DMS114 treated with DMSO at 0.1 percent for 48 hours (cell line): Measurements from ENCODE around the gene CTNNA1.

ENCODE experiments used
- DNase-seq: peaks from one replicate; lab custom pipeline; 2025; ENCODE audit not compliant: unreplicated experiment; lab: John Stamatoyannopoulos, UW

CTNNA1 gene

DNA sequence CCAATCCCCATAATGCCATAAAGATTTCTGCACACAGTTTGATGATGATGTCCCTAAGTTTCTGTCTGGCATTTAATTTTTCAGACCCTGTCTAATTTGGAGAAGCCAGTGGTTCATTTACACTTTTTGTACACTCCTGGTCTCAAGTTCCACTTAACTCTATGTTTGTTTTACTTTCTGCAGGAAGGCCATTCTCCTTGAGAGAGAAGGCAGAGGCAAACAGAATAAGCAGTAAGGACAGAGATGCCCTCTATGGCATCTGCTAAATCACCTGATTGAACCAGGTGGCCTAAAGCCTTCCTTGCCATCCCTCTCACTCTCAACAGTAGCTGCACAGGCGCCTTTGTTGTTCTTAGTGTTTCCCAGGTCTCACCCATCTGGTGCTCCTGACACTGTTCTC is 208.0 kb downstream of the CTNNA1 start:
- DNase-seq = no peak

DNA sequence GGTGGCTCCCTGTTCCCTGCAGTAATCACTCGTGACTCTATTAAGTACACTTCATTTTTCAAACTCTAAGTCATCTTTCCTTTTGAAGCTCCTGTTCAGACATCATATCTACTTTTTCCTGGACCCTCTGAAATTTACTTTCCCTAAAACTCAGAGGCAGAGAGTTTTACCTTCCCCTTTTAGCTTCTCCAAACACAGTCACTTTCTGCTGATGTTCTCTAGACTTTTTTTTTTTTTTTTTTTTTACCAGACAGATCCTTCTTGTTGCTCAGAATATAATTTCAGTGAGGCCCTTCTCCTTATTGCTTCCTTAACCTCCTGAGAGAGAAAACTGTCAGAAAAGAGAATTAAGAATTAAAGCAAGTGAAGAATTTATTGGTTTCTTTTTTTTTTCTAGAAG is 208.5 kb downstream of the CTNNA1 start:
- no peak for DNase-seq

DNA sequence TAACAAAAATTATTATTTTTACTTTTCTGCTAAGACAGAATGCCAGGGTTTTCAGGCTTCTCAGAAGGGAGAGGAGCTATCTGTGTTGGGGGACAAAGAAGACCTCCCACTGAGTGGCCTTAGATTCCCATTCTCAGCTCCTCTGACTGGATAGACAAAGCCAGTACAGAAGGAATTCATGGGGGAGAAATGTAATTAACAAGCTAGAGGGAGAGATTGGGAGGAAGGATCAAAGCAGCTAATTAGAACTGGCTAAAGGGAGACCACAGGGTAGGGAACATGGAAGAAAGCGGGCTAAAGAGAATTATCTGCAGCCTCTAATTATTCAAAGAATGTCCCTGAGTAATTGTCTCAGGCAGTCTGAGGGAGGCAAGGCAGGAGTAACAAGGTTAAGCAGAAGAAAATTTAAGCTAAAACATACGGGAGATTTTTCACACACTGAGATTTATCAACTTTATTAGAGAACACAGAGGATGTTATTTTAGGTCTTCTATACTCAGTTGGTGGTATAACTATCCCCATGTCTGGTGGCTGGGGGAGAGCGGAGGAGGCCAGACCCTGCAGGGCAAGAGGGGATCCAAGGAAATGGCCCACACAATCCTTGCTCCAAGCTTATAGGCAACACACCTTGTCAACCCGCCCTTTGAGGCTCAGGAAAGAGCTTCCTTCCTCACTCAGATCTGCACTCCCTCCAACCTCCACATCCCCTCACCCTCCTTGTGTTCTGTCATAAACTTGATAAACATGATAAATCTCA is 209.6 kb downstream of the CTNNA1 start:
- DNase-seq = no peak

DNA sequence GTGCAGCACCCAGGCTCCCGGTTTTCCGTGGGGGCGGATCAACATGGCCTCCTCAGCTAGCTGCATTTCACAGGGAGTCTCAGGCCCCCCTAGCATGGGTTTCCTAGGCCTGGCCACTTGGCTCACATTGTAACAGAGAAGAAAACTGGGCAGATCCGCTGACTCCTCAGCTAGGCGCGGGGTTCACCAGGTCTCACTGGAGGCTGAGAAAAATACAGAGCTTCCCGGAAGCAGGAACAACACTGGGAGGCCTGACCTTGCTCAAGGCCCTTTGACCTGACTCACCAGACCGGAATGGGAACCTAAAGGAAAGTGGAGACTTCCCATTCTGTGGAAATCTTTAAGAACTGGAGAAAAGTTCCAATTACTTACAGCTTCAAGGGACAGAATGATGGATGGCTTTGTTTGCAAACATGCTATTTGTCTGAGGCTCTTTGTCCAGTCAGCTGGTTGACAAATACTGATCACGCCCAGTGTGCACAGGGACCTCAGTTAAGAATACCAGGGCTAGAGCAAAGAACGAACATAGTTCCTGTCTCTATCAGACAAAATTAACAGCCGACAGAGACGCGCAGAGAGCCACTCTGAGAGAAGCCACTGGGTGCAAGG is 210.6 kb downstream of the CTNNA1 start:
- no peak for DNase-seq

DNA sequence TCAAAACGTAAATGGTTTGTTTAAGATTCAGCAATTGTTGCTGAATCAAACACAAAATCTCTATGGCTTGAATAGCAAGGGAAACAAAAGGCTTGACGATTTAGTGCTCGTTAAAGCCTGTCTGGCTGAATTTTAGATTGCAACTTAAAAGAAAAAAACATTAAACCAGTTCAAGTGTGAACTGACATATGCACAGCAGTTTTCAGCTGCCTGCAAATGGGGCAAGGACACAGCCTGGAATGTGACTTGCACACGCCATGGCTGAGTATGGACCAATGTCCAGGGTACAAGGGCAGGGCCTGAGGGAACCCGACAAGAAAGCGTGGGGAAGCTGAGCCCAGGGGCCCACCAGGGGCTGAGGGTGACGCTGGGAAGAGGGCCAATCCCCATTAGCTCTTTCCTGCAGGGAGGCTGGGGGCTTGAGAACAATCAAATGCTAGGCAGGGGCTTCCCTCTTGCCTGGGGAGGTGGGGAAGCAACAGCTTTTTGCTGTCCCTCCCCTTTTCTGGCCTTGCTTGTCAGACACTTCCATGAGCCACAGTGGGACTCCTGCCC is 211.5 kb downstream of the CTNNA1 start:
- no peak for DNase-seq

DNA sequence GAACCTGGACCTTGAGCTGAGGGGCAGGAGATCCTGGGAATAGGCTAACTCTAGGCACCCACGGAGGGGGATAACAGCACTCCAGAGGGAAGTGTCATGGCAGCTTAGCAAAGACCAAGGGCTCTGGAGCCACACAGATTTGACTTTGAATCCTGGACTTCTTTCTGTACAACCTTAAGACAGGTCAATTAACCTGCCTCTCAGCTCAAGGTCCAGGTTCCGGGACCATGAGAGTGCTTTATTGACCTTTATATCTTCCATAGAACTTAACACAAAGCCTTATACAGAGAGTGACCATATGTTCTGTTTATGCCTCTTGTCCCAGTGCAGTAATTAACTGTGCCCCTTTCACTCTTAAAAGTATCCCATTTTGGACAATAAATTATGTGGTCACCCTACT is 212.4 kb downstream of the CTNNA1 start:
- DNase-seq = no peak

DNA sequence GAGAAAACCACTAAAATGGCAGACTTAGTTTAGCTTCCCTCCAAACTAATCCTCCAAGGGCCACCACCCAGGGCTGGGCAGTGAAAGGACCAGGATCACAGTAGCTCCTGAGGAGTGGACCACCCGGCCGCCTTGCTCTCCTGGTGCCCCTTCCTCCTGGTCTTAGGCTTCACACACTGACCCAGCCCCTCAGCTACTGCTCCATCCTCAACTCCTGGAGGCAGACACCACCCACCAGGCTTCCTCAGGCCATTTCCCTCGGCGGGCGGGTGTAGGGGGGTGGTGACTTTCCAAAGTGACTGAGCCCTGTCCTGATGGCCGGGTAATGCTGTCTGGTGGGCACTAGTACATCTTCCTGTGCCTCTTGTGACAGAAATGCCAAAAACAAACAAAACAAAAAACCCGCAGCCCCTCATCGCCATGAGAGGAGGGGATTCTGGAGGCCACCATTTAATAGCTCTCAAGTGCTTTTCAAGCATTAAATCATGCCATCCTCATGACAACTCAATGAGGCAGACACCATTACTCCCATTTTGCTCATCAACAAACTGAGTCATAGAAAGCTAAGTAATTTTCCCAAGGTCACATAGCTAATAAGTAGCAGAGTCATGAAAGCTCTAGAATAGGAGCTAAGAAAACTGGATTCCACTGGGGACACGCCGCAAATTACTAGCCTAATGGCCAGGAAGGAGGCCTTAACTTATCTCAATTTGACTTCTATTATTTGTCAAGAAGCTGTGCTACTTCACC is 213.2 kb downstream of the CTNNA1 start:
- no peak for DNase-seq

DNA sequence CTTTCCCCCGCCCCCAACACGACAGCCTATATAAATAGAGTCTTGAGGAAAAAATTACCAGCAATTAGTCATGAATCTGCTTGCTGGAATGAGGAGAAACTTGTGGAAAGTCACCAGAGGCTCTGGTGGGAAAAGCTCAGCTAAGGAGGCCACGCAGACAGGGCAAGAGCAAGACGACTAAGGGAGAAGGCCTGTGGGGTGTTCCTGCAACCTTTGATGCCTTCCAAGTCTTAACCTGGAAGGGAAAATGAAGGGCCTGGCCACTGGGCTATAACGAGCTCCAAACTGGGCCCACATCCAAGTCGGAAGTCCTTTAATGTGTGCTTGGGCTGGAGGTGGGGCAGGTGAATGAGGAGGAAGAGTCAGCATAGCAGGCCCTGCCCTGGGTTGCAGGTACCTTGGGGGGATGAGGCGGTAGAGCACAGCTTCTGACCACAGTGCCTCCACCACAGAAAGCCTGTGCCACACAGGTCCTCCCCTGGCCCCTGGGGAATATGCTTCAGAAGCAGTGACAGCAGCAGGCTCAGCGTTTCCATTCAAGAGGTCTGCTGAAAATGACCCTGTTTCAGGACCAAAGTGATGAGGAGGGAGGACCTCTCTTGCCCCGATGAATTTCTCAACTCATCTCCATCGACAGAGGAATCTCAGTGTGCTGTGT is 214.7 kb downstream of the CTNNA1 start:
- DNase-seq = no peak

DNA sequence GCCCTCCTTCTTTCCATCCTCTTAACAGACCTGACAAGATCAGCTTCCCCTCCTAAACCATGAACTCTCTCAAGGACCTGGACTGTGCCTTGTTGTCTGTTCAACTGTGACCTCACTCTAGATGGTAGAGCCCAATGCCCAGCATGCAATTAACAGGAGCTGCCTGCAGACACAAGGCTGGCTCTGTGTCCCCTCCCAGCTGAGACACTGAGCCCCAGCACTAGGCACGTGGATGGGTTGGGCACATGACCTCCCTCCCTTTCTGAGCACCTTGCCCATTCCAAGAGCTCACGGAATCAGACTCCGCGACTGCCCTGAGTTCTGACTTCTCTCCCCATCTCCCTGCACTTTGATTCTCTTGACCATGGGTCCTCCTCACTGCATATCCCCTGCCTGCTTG is 215.4 kb downstream of the CTNNA1 start:
- no peak for DNase-seq

DNA sequence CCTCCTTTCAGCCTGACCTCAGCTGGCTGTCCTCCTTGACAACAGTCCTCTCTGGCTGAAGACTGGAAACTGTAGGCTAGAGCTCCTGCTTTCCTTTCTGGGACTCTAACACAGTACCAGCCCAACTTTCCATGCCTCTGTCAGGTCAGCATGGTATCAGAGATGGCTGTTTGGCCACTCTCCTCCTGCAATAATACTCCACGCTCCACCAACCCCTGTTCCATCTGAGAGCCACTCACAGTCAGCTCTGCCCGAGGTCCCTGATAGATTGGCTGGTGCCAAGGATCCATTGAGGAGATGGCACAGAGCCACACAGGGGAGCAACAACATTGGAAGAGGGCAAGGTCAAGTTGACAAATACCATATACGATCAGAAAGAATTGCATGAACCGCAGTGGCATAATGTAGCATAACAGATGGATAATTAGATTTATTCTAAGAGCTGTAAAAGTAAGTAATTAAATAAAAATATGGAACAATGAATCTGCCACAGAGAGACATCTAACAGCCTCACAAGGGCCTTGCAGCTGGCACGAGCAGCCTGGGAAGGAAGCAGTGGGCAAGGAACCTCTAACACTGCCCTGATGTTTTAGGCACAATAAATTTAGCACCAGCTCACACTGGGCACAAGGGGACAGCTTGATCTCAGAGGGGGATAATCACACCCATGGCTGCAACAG is 216.2 kb downstream of the CTNNA1 start:
- no peak for DNase-seq

DNA sequence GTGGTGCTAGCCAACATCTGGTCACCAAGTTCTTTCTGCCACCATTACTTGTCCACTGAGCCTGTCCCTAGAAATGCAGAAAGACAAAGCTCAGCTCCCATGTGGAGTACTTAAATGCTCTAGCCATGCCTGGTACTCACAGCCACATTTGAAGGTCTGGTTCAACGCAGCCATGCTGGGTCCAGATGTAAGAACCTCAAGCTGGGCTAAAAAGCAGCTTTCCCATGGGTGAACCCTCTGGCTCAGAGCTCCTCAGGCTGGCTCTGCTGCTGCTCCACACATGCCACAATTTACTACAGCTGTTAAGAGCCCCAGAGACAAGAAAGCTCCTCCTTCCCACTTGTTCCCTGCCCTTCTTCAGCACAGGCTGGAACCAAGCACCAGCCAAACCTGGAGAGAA is 219.0 kb downstream of the CTNNA1 start:
- DNase-seq = no peak

DNA sequence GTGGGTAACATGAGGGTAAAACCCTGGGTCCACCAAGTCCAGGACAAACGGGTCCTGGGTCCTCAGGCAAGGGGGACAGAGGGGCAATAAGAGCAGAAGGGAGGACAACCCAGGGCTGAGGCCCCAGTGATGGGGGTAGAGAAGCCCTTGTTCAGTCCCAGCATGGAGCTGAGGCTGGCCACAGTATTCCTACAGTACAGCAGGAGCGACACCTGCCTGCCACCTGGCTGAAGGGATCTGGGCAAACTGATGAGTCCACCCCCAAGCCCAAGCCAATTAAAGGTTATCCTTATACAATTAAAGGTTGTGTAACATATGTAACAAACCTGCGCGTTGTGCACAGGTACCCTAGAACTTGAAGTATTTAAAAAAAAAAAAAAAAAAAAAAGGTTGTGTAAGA is 219.6 kb downstream of the CTNNA1 start:
- no peak for DNase-seq

DNA sequence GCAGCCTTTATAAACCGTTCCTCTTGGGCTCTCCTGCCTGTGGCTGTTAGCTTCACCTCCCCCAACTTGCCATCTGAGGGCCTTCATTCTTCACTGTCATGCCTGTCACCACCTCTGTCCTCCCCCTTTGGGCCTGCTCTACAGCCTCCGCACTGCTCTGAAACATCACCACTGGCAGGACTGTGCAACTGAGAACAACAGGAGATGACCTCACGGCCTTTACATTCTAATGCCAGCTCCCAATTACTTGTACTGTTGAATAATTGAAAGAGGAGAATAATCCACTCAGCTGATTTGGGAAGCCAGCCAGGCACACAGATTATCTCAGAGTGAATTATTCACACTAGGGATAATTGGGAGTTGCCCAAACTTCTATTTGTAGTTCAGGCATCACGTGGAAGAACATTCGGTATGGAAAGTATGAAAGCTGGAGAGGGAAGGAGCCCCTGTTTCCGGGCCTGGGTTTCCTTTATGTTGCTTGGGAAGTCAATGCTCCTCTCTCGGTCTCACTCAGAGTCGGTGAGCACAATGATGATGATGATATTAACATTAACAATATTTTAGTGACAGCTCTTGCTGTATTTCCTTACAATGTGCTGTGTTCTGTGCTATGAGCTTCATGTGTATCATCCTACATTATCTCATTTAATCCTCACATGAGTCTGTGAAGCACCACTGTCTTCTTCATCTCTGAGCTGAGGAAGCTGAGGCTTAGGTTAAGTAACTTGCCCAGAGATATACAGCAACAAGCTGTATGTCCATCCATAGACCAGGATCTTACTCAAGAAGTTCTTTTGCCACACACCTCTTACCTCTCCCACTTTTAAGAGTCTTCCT is 221.2 kb downstream of the CTNNA1 start:
- no peak for DNase-seq

DNA sequence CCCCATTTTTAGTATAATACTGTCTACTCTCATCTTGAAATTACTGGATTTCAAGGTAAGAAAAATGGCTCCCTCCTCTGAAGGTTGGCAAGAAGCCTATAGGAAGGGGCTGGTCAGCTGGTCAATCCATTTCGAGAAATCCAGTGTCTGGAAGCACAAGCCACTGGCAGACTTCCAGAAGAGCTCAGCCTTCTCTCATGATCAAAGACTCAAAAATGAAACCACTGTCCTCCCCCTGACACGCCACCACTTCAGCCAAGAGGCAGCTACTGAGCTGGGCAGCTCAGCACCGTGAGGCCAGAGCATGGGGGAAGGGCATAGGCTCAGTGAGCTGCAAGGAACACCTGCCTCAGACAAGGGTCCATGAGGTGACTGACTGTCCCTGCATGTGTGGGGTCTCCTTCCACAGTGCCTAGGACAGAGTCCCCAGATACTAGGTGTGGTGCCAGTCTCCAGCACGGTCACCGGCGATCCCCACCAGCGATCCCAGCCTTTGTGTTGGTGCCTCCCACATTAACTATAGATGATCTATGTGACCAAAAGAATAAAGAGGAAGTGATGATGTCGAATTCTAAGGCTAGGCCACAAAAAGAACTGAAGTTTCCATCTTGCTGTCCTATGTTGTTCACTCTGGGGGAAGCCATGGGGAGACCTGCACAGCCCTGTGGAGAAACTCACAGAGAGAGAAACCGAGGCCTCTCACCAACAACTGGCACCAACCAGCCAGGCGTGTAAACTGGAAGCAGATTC is 222.0 kb downstream of the CTNNA1 start:
- DNase-seq = no peak

DNA sequence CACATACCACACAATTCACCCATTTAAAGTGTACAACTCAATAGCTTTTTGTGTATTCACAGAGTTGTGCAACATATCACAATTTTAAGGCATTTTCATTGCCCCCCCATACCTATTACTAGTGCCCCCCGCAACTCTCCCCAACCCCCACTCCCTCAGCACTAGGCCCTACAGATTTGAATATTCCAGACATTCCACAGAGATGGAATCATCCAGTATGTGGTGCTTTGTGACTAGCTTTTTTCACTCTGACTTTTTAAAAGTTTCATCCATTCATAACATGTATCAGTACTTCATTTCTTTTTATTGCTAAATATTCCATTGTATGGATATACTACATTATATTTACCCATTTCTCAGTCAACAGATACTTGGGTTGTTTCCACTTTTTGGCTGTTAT is 224.9 kb downstream of the CTNNA1 start:
- DNase-seq = no peak

DNA sequence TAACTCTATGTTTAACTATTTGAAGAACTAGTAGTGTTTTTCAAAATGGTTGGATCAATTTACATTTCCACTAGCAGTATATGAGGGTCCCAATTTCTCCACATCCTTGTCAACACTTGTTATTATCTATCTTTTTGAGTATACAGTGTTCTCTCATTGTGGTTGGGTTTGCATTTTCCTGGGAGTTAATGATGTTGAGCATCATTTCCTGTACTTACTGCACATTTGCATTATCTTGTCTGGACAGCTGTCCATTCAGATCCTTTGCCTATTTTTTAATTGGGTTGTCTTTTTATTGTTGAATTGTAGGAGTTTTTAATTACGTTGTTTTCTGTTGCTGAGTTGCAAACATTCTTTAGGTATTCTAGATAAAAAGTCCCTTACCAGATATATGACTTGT is 225.4 kb downstream of the CTNNA1 start:
- DNase-seq = no peak

DNA sequence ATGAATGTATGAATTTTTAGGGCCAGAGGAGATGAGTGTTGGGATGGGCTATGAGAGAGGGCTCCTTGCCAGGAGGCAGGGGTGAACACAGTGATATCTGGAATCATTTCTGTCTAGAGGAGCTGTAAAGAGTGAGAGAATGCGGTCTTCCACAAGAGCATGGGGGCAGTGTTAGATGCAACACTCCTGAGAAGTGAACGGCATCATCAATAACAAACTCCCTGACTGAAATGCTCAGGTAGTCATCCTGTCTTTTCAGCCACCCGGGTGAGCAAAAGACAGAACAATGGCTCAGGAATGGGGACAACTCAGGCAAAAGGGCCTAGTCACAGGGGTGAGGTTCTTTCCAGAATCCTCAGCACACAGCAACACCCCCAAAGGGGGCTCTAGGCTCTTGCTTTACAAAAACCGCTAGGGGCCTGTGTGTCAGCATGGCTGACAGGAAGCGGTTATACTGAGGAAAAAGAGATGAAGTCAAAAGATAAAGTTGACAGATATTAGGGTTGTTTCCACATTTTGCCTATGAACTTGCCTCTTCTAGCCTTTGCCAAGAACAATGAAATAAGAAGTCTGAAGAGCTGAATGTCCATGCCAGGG is 226.6 kb downstream of the CTNNA1 start:
- no peak for DNase-seq

DNA sequence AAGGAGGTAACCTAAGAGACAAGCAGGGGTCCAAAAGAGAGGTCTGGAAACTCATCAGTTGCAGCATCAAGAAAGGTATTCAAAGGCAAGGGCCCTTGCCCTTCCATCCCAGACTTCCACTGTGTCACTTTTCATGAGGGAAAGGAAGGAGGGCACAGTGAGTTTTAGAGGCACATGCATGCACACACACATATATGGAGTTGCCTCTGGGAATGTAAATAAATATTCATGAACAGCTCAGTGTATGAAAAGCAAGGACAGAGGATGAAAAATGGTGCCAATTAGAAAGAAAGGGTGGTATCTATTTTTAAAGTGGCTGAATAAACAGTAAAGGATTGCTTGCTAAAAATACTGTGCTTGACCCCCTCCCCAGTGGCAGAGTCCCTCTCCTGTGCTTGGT is 227.2 kb downstream of the CTNNA1 start:
- DNase-seq = no peak

DNA sequence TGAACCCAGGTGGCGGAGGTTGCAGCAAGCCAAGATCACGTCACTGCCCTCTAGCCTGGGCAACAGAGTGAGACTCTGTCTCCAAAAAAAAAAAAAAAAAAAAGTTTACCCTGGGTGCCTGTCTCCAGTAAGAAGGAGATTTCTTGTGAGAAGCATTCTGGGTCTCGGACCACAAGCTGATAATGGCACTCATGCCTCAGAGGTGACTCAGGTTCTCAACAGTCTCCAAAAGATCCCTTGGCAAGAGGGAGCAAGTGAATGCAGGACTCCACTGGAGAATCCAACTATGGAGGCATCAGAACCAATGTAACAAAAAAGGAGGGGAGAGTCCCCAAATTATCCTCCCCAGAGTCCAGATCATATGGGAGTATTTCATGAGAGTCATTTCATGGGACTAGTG is 227.9 kb downstream of the CTNNA1 start:
- DNase-seq = no peak
